H54 (cell line): ENCODE measurements around the gene TNFAIP2.
"Not testable (repeated sequence)": the region's sequence is repeated elsewhere in the genome, so short reads cannot be mapped to it uniquely, and the experiment has no call there.

Source experiments
- DNase-seq: peaks from one replicate; pipeline ENCODE4 v3.0.0; 2011; ENCODE audit warnings: low spot score, mixed read lengths; ENCODE audit not compliant: insufficient read length
- FAIRE-seq: peaks from 3 replicates; lab custom pipeline; 2011; peaks lifted over from hg19 to GRCh38; lab: Jason Lieb, UNC
- POLR2A ChIP-seq: IDR thresholded peaks from 2 replicates; pipeline ENCODE4 v1.6.1; 2011; ENCODE audit warnings: low read depth, mild to moderate bottlenecking, low read length

Gene TNFAIP2

GRCh38 chr14:103107941-103108748 is 15.1 kb upstream of the TNFAIP2 start:
- FAIRE-seq (no peak), DNase-seq (no peak)
- no peak for TF ChIP-seq POLR2A

DNA sequence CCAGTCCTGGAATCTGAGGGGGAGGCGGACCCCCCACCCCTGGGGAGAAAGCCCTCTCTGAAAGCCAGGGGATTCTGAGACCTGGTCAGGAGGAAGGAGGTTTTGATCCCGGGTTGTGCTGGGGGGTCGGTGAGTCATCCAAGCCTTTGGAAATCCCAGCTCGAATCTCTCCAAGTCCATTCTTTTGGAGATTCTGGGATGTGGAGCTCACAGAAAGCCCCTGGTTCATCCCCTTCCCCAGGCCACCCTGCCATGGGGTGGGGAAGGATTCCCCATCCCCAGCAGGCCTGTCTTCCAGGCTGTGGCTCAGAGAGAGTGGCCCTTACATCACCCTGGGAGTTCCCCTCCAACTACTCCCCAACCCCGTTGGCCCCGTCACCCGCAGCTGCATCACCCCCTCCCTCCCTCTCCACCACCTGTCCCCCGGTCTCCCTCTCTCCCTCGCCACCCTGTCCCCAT is 14.5 kb upstream of the TNFAIP2 start:
- FAIRE-seq, result peak; percentile 86

GRCh38 chr14:103109535-103110441 is 13.5 kb upstream of the TNFAIP2 start:
- FAIRE-seq, result peak; percentile 83

More for the DNA sequence above, 14.5 kb upstream of the TNFAIP2 start:
- no peak for TF ChIP-seq POLR2A
- DNase-seq, result peak; percentile 82

GRCh38 chr14:103110681-103111231 is 12.5 kb upstream of the TNFAIP2 start:
- FAIRE-seq (no peak), DNase-seq (no peak)
- no peak for TF ChIP-seq POLR2A

More at GRCh38 chr14:103109535-103110441, 13.5 kb upstream of the TNFAIP2 start:
- TF ChIP-seq POLR2A, result no peak
- DNase-seq, result peak; percentile 90

DNA sequence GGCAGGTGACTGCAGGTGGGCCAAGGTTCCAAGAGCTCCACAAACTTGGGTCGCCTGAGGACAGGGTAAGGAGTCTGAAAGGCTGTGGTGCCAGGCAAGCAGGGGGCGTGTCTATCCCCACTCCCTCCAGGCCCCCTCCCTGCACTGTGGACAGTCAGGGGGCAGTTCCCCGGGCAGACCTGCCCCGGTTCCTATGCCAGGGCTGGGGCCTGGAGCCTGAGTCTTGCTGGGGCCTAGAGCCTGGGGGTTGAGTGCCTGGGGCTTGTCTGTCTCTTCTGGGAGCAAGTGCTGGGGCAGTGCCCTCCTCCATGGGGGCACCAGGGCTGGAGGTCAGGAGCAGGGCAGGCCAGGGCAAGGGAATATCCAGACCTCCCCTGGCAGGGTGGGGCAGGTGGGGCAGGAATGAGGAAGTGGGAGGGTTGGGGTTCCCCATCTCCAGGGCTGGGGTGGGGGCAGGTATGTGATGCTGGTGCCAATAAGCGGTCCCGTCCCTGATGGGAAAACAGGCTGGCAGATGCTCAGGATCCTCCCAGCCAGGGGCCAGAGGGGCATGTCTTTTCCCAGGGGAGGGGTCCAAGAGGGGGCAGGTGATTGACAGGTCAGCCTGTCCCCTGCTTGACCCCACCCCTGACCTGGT is 11.9 kb upstream of the TNFAIP2 start:
- TF ChIP-seq POLR2A, result no peak
- FAIRE-seq (no peak), DNase-seq (no peak)

DNA sequence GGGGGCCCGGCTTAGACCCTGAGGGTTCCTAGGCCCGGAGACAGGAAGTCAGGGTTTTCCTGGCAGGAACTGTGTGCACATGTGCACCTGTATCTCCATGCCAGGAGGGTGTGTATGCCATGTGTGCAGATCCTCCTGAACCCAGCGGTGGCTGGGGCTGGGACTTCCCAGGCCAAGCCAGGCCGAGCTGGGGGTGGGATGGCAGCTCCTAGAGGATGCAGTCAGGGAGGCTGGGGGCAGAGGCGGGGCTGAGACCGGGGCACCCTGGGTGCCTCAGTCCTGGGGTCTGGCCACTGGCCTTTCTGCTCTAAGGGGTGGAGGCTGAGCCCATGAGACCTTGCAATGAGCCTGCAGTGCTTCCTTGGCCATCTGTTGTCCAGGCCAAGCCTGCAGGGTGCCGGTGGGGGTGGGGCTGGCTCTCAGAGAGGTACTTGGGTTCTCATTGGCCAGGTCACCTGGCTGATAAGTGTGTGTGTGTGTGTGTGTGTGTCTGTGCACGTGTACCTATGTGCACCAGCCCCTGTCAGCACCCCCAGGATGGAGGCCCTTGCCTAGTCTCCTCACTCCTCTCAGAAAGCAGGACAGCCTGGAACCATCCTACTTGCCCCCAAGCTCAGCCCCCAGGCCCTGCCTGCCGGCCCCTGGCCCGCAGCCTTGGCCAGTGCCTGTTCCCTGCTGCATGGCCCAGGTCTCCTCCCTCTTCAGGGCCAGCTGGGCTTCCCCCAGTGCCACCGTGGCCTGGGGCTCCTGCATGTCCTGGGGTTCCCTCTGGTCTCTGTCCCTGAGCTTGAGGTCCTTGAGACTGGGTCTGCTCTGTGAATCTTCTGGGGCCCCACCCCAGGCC is 10.6 kb upstream of the TNFAIP2 start:
- TF ChIP-seq POLR2A, result no peak
- DNase-seq, result no peak
- FAIRE-seq, result no peak

- DNase-seq, result no peak
- no peak for TF ChIP-seq POLR2A
- no peak for FAIRE-seq
Observed at GRCh38 chr14:103113303-103113702, 10.0 kb upstream of the TNFAIP2 start.

DNA sequence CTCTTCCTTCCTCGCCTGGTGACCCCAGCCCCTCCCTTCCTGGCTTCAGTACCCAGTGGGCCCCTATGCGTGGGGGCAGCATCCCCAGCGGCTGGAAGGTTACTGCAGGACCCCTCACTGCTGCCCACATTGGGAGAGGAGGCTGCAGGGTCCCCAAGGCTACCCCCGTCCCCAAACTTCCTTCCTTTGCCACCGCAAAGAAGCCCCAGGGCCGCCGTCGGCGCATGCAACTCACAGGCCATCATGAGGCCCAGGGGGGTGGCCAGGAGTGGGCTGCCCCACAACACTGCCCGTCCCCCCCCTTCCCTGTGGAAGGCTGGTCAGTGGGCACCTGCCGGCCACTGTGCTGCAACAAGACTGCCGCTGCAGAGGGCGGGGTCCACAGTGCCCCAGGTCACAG is 9.5 kb upstream of the TNFAIP2 start:
- FAIRE-seq (no peak), DNase-seq (no peak)
- no peak for TF ChIP-seq POLR2A

DNA sequence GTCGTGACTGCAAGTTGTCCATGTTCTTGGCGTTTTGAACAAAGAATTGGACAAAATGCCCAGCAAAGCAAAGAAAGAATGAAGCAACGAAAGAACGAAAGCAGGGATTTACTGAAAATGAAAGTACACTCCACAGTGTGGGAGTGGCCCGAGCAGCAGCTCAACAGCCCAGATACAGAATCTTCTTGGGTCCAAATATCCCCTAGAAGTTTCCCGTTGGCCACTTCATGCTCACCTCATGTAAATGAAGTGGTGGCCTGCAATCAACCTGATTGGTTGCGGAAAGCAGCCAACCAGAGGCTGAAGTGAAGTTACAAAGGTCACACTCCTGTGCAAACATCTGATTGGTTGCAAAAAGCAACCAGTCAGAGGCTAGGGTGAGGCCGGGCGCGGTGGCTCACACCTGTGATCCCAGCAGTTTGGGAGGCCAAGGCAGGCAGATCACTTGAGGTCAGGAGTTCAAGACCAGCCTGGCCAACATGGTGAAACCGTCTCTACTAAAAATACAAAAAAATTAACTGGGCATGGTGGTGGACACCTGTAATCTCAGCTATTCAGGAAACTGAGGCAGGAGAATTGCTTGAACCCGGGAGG is 8.1 kb upstream of the TNFAIP2 start:
- not testable (repeated sequence) for DNase-seq, FAIRE-seq

DNA sequence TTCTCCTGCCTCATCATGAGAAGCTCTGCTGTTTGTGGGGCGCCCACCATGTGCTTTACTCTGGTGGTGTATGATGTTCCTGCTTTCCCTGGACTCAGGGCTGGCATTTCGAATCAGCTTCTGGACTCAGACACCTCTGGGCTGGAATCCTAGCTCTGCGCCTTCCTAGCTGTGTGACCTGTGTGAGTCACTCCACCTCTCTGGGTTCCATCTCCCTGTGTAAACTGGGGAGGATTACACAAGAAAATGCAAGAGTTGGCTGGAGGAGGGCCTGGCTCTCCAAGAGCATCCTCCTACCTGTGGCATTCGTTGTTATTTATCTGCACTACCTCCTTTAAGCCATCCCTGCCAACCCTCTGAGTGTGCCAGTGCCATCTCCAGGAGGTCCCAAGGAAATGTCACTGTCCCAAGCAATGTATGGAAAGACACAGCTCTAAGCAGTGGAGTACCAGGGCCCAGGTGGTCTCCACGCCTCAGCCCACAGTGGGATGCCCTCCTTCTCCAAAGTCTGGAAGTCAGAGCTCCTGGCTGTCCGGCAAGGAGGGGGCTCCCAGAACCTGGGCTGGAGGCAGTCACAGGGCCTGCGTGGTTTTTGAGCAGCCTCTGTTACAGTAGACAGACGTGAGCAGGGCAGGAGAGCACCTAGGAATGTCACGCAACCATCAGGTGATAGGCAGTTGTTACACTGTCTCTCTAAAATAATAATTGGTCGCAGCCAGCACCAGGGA is 7.3 kb upstream of the TNFAIP2 start:
- FAIRE-seq (peak; percentile 84), DNase-seq (no peak)

GRCh38 chr14:103116636-103117035 is 6.6 kb upstream of the TNFAIP2 start:
- TF ChIP-seq POLR2A, result no peak
- no peak for DNase-seq
- no peak for FAIRE-seq

More for the DNA sequence above, 7.3 kb upstream of the TNFAIP2 start:
- TF ChIP-seq POLR2A, result no peak

GRCh38 chr14:103117499-103117898 is 5.8 kb upstream of the TNFAIP2 start:
- DNase-seq, FAIRE-seq: not testable (repeated sequence)
